HG03442 (cell line): Measurements from ENCODE around the gene SHROOM3.
"Not testable (repeated sequence)": the region's sequence is repeated elsewhere in the genome, so short reads cannot be mapped to it uniquely, and the experiment has no call there.

Experiments used
- ATAC-seq: cut with Tn5 transposase; IDR thresholded peaks from one replicate; pipeline ENCODE4 v1.9.1; 2021; ENCODE audit warnings: mild to moderate bottlenecking, moderate library complexity; ENCODE audit not compliant: unreplicated experiment

Gene SHROOM3

GRCh38 chr4:76714226-76714625 lies 279.2 kb downstream of the SHROOM3 start:
- ATAC-seq: no peak

DNA sequence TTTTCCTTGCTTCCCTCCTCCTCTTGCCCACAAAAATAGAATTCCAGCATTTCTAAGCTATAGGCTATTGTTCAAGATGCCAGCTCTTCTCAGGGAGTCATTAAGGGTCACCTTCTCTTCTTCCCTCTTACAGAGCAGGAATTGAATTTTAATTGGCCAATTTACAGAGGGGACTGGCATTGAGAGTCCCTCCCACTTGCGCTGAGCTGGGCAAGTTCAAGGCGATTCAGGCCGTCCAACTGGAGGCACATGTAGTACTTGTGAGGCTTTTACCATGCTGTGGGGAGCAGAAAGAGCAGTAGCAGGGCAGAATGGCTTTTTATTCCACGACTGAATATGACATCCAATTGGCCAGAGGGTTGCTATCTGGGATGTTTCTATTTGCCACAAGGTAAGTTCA lies 281.0 kb downstream of the SHROOM3 start:
- no peak for ATAC-seq

- no peak for ATAC-seq
Observed at GRCh38 chr4:76716658-76717057, 281.6 kb downstream of the SHROOM3 start.

DNA sequence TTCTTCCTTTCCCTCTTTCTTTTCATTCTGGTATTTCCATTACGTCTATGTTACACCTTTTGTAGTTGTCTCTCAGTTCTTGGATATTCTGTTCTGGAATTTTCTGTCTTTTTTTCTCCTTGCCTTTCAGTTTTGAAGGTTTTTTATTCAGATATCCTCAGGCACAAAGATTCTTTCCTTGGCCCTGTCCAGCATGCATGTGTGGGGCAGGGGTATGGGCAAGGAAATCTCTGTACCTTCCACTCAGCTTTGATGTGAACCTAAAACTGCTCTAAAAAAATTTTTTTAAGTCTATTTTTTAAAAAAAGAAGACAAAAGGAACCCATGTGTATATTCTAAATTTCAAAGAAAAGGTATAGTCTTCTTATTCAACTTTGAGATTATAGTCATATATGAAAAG lies 282.4 kb downstream of the SHROOM3 start:
- ATAC-seq: no peak

GRCh38 chr4:76718021-76718420 lies 283.0 kb downstream of the SHROOM3 start:
- ATAC-seq: no peak

- no peak for ATAC-seq
Observed at GRCh38 chr4:76718831-76719230, 283.8 kb downstream of the SHROOM3 start.

GRCh38 chr4:76720121-76720520 lies 285.1 kb downstream of the SHROOM3 start:
- no peak for ATAC-seq

DNA sequence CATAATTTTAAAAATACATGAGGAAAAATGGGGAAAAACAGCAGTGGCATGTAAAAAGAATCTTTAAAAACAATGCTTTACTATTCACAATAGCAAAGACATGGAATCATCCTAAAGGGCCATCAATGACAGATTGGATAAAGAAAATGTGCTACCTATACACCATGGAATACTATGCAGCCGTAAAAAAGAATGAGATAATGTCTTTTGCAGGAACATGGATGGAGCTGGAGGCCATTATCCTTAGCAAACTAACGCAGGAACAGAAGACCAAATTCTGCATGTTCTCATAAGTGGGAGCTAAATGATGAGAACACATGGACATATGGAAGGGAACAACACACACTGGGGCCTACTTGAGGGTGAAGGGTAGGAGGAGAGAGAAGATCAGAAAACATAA lies 287.1 kb downstream of the SHROOM3 start:
- ATAC-seq: not testable (repeated sequence)

DNA sequence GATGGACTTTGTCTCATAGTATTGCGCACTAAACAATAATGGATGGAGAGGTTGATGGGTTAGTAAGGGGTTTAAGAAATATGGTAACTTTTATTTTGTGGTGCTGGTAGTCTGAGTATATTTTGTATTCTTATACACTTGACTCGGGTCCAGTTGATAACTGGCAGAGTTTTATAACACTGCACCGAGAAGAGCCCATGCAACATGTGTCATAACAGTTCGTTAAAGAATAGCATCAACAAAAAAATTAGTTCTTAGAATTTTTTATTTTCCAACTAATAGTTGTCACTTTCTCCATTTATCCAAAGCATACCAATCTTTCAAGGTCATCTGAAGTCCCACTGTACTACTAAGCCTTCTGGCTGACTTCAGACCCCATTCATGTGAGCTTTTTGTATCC lies 287.8 kb downstream of the SHROOM3 start:
- ATAC-seq: no peak

- no peak for ATAC-seq
Observed at GRCh38 chr4:76723373-76723772, 288.3 kb downstream of the SHROOM3 start.

GRCh38 chr4:76723924-76724323 lies 288.9 kb downstream of the SHROOM3 start:
- no peak for ATAC-seq

DNA sequence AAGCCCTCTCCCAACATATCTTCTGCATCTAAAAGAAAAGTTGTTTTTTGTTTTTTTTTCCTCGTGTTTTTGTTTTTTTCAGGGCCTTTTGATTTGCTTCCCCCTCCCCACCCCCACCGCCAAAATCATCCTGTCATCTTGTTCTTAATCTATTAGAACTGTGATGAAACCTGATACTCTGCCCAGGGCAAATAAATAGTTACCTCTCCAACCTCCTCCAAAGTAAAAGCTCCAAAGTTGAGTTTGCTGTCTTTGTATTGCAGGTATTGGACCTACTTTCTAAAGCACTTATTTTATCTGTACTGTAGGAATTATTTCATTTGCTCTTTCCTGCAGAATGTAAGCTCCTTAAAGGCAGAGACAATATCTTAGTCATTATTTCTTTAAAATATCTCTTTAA lies 290.0 kb downstream of the SHROOM3 start:
- ATAC-seq: no peak

GRCh38 chr4:76726176-76726575 lies 291.1 kb downstream of the SHROOM3 start:
- no peak for ATAC-seq

DNA sequence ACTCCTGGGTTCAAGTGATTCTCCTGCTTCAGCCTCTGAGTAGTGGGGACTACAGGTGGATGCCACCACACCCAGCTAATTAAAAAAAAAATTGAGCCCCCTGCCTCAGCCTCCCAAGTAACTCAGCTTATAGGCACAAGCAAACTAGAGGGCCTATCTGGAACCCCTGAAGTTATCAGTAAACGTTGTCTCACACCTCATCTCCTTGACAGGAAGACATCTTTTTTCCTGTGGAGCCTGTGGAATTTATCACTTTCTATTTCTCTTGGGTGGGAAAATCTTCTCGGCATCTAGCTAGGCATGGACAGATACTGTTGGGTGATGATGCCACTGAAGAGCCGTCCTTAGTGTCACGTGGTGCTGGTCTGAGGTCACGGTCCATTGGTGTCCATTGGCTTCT lies 291.6 kb downstream of the SHROOM3 start:
- ATAC-seq: no peak

DNA sequence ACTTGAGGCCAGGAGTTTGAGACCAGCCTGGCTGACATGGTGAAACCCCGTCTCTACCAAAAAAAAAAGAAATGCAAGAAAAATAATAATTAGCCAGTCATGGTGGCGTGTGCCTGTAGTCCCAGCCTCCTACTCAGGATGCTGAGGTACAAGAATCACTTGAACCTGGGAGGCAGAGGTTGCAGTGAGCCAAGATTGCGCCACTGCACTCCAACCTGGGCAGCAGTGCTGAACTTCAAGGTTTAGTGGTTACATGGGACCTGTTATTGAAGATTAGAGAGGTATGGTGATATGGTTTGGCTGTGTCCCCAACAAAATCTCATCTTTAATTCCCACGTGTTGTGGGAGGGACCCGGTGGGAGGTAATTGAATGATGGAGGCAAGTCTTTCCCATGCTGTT lies 292.9 kb downstream of the SHROOM3 start:
- ATAC-seq: not testable (repeated sequence)

DNA sequence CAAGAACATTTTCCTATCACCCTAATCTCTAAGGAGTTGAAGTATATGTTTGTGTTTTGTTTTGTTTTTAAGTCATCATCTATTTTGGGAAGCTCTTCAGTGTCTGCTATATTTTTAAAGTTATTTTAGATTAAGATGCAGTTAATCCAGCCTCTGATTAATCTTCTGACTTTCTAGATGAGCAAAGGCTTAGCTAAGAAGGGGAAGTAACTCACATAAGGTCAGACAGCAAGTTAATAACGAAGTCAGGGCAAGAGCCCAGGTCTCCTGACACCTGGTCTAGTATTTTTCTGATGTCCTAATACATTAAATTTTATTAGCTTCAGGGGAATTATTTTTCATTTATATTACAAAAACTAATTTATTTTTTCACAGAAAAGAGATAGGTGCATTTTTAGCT lies 294.4 kb downstream of the SHROOM3 start:
- peak; percentile 43 for ATAC-seq

- ATAC-seq: no peak
Observed at GRCh38 chr4:76729980-76730379, 295.0 kb downstream of the SHROOM3 start.

DNA sequence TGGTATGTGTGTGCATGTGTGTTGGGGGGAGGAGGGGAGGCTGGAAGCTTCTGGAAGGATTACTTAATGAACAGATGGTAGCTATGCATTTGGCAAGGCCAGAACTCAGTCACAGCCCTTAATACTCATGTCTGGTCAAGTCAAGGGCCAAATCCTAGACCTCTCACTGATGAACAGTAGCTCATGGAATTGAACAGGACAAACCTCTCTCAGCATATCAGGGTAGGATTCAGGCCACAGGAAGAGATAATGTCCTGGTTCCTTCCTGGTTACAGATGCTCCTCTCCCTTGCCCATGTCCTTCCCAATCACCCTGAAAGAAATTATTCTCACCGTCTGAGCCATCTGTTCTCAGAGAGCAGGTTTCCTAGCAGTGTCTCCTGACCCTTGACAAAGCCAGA lies 297.2 kb downstream of the SHROOM3 start:
- no peak for ATAC-seq

GRCh38 chr4:76733068-76733771 lies 298.2 kb downstream of the SHROOM3 start:
- no peak for ATAC-seq

- no peak for ATAC-seq
Observed at GRCh38 chr4:76736414-76736813, 301.4 kb downstream of the SHROOM3 start.

DNA sequence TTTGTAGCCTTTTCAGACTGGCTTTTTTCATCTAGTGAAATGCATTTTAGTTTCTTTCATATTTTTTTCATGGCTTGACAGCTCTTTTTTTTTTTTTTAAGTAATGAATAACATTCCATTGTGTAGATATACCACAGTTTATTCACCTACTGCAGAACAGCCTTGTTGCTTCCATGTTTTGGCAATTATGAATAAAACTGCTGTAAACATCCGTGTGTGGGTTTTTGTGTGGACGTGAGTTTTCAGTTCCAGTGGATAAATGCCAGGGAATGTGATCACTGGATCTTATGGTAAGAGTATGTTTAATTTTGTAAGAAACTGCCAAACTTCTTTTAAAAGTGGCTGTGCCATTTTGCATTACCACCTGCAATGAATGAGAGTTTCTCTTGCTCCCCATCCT lies 302.2 kb downstream of the SHROOM3 start:
- no peak for ATAC-seq

DNA sequence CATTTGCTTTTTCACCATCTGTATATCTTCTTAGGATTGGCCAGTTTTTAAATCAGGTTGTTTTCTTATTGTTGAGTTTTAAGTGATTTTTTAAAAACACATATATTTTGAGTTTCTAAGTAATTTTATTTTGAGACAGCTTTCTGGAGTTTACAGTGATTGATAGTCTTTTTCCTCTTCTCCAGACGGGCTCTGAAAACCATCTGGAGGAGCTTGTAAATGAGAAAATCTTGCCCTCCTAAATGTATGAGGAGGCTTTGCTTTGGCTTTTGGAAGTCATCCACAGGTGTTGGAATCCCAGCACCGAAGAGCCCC lies 302.7 kb downstream of the SHROOM3 start:
- ATAC-seq: no peak
